HG03432 (cell line): ENCODE data around the gene PRSS33.

Source experiments
- ATAC-seq: cut with Tn5 transposase; IDR thresholded peaks from one replicate; pipeline ENCODE4 v1.9.1; 2021; ENCODE audit warnings: mild to moderate bottlenecking, moderate library complexity; ENCODE audit not compliant: unreplicated experiment

PRSS33 gene

GRCh38 chr16:2779151-2779920 is 8.0 kb downstream of the PRSS33 start:
- ATAC-seq = no peak

- ATAC-seq = no peak
Observed at GRCh38 chr16:2778630-2778958, 8.8 kb downstream of the PRSS33 start.

GRCh38 chr16:2777903-2778629 is 9.3 kb downstream of the PRSS33 start:
- ATAC-seq = no peak

GRCh38 chr16:2777231-2777902 is 10.0 kb downstream of the PRSS33 start, which contains the start of gene ELOB:
TSS of gene ELOB (minus strand) at chr16:2777280. CDS start at chr16:2777239, 41 bp downstream.
- peak; percentile 80 for ATAC-seq

- peak; percentile 30 for ATAC-seq
Observed at GRCh38 chr16:2776500-2777139, 10.7 kb downstream of the PRSS33 start.

- no peak for ATAC-seq
Observed at GRCh38 chr16:2775765-2776499, 11.4 kb downstream of the PRSS33 start.

- no peak for ATAC-seq
Observed at GRCh38 chr16:2775131-2775716, 12.1 kb downstream of the PRSS33 start.

- no peak for ATAC-seq
Observed at GRCh38 chr16:2774161-2774891, 13.0 kb downstream of the PRSS33 start.

- no peak for ATAC-seq
Observed at GRCh38 chr16:2773188-2773968, 14.0 kb downstream of the PRSS33 start.

GRCh38 chr16:2771496-2772402 is 15.6 kb downstream of the PRSS33 start:
- no peak for ATAC-seq

- no peak for ATAC-seq
Observed at GRCh38 chr16:2770057-2770951, 17.1 kb downstream of the PRSS33 start.

GRCh38 chr16:2769675-2770056 is 17.7 kb downstream of the PRSS33 start:
- no peak for ATAC-seq

- ATAC-seq = no peak
Observed at GRCh38 chr16:2769100-2769529, 18.2 kb downstream of the PRSS33 start.

- no peak for ATAC-seq
Observed at GRCh38 chr16:2768403-2769089, 18.8 kb downstream of the PRSS33 start.

GRCh38 chr16:2767891-2768290 is 19.5 kb downstream of the PRSS33 start:
- ATAC-seq = no peak

- no peak for ATAC-seq
Observed at GRCh38 chr16:2767140-2767731, 20.1 kb downstream of the PRSS33 start.
